GM18511 (cell line): ENCODE data around the gene NT5C1B.
A peak's percentile ranks its signal among the peaks of the same experiment; 100 is the strongest.

Experiments used
- ATAC-seq: cut with Tn5 transposase; IDR thresholded peaks from one replicate; pipeline ENCODE4 v1.9.1; 2021; ENCODE audit warnings: mild to moderate bottlenecking, moderate library complexity; ENCODE audit not compliant: unreplicated experiment

Gene NT5C1B

GRCh38 chr2:18600255-18600613 is 10.9 kb upstream of the NT5C1B start:
- no peak for ATAC-seq

GRCh38 chr2:18599509-18600254 is 10.3 kb upstream of the NT5C1B start:
- ATAC-seq, result no peak

- ATAC-seq, result no peak
Observed at GRCh38 chr2:18598848-18599484, 9.6 kb upstream of the NT5C1B start.

- no peak for ATAC-seq
Observed at GRCh38 chr2:18597618-18598017, 8.2 kb upstream of the NT5C1B start.

GRCh38 chr2:18596993-18597392 is 7.6 kb upstream of the NT5C1B start:
- ATAC-seq, result no peak

DNA sequence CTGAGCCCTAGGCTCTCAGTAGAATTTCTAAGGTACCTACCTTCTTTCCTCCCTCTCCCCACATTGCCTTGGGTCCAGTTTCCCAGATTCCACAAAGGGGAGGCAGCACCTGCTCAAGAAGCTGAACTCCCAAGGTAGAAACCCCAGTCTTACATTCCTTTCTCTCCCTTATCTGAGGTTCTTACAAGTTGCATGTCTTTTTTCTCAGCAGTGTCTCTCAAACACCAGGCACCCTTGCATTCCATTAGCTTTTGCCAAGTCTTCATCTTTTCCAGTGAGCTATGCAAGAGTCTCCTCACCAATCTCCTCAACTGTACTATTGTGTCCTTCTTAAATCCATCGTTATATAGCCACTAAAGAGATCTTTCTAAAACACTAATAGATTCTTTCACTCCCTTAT is 4.1 kb upstream of the NT5C1B start:
- ATAC-seq, result no peak

DNA sequence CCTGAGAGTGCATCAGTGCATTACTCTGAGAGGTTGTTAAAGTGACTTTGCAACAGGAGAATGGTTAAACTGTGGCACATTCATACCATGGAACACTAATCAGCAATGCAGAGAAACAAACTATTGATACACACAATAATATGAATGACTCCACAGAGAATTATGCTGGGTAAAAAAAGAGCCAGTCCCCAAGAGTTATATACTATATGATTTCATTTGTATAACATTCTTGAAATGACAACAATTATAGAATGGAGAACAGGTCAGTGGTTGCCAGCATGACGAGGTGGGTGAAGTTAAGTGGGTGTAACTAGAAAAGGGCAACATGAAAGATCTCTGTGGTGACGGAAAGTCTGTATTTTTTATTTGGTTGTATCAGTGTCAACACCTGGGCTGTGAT is 3.0 kb upstream of the NT5C1B start:
- no peak for ATAC-seq

GRCh38 chr2:18588802-18589201 is 567 bp downstream of the NT5C1B start:
- ATAC-seq, result no peak

GRCh38 chr2:18588049-18588448 is 1.3 kb downstream of the NT5C1B start:
- no peak for ATAC-seq

DNA sequence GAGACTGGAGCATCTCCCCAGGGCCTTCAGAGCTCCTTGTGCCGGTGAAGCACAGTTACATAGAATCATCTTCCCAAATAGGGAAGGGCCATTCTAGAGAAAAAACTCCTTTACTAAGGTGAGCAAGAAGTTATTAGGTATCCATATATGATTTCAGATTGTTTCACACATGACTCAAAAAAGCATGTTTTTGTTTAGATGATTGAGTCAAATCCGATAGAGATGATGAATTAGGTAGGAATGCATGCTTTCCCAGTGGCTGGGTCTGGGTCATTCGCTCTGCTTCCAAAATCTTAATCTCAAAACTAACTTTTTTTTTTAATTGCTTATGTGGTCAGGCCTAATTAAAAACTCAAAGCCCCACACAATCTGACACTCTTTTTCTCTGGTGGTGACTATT is 3.8 kb downstream of the NT5C1B start:
- ATAC-seq, result no peak

DNA sequence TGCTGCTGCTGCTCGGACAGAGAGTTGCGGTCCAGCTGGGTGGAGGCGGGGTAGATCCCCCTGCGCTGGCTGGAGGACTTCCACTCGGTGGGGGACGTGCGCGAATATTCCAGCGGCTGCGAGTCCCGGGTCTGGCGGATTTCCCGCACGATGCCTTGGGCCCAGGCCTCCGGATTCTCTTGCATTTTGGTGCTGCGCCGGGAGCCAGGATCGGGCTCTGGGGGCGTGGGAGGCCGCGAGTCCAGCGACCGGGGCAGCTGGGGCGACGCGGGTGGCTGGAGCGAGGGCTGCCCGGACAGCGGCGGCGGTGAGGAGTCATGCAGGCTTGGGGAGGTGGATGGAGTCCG is 4.8 kb downstream of the NT5C1B start:
- no peak for ATAC-seq

- no peak for ATAC-seq
Observed at GRCh38 chr2:18583905-18584607, 5.3 kb downstream of the NT5C1B start.

DNA sequence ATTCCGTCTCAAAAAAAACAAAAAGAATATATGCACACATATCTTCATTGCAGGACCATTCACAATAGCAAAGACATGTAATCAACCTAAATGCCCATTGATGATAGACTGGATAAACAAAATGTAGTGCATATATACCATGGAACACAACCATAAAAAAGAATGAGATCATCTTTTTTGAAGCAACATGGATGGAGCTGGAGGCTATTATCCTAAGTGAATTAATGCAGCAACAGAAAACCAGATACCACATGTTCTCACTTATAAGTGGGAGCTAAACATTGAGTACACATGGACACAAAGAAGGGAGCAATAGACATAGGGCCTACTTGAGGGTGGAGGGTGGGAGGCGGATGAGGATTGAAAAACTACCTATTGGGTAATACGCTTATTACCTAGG is 8.8 kb downstream of the NT5C1B start:
- no peak for ATAC-seq

- no peak for ATAC-seq
Observed at GRCh38 chr2:18578033-18578432, 11.3 kb downstream of the NT5C1B start.

- ATAC-seq, result no peak
Observed at GRCh38 chr2:18566145-18566769, 23.1 kb downstream of the NT5C1B start.

DNA sequence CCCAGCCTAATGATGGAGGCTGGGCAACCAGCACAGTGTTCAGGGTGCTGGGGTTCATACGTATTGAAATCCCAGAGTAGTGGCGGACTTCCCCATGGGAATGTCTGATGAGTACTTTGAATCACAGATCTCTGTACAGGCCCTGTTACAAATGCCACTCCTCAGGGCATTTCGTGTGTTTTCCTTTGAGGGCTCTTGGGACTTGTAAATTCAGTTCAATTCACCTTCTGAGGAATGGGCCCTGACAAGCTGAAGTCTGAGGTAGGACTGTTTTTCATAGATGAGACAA is 28.6 kb downstream of the NT5C1B start:
- ATAC-seq, result peak; percentile 1

DNA sequence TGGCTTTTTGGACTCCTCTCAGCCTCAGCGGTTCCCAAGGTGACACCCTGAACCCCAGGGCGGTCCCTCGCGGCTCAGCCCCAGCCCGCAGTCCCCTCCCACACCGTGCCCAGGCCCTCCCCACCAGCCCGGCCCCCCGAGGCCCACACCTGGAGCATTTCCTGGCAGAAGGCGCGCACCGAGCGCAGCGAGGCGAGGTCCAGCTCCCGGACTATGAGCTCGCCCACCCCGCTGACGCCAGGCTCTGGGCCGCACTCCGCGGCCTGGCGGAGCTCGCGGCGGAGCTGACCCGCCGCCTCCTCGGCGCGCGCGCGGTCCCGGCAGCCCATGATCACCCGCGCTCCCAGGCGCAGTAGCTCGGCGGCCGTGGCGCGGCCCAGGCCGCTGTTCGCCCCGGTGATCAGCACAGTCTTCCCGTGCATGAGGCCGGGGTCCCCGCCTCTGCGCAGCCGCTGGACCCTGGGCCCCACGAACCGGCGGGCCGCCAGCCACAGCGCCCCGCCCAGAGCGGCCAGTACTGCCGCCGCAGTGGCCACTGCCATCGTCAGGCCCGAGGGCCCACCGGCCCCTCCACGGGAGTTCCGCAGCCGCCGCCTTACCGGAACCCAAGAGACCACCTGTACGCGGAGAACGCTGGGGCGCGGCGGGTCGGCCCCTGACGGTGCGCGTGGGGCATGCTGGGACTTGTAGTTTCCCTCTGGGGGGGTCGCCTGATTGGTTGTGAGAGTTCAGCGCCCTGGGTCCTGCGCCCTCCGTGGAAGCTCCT is 29.2 kb downstream of the NT5C1B start, which contains the start of gene RDH14:
TSS of gene RDH14 (minus strand) at position 623 of the 766 bp plus-strand sequence. CDS start at position 542, 81 bp downstream.
- peak; percentile 95 for ATAC-seq

DNA sequence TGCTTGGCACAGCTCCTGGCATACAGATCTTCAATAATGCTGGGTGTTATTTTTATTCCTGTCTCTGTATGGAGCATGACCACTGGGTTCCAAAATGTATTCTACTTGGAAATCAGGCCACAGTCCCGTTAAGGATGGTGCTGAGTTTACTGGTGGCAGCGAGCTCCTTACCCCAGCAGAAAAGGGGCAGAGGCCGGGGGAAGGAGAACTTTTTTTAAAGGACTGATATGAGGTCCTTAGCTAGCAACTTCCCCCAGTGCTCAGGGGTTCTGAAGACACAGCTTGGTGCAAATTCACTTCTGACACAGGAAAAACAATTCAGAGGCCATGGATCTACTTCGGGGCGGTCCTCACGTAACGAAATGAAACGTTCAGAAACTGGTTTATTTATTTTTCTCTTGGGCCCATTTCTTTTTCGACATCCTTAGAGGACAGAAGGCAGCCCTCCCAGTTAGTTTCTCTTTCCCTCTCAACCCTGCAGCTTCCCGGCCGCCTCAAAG is 29.8 kb downstream of the NT5C1B start:
- peak; percentile 0 for ATAC-seq

- no peak for ATAC-seq
Observed at GRCh38 chr2:18558458-18558857, 30.9 kb downstream of the NT5C1B start.

DNA sequence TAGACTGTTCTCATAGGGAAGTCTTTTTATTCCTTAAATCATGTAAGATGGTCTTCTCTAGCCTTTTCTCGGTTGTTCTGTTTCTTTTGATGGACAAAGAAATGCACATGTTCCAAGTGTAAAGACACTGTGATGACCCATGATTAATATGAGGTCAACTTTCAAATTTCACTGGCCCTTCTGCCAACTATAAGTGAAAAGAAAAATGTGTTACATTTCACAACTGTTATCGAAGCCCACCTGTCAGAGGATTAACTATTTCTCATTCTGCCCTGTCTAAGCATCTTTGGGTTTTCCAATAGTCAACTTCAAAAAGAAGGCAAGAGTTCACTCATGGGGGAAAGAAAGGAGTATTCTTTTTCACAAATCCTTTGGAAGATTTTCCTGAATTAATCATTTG is 32.2 kb downstream of the NT5C1B start:
- ATAC-seq, result no peak
